GM12872 (cell line): ENCODE data around the gene HJV.

Experiments used
- CTCF ChIP-seq: IDR thresholded peaks from 3 replicates; pipeline ENCODE4 v1.5.1; 2011; ENCODE audit warnings: low read depth, mild to moderate bottlenecking, low read length, moderate library complexity; ENCODE audit not compliant: insufficient read depth

HJV gene

GRCh38 chr1:146019231-146020057 lies 2.1 kb downstream of the HJV start:
- TF ChIP-seq CTCF: no peak

GRCh38 chr1:146016891-146017290 lies 4.6 kb downstream of the HJV start:
- TF ChIP-seq CTCF: no peak

- TF ChIP-seq CTCF: no peak
Observed at GRCh38 chr1:146013559-146013922, 8.0 kb downstream of the HJV start.

GRCh38 chr1:146012703-146013558 lies 8.6 kb downstream of the HJV start:
- peak; percentile 62 for TF ChIP-seq CTCF

GRCh38 chr1:146010126-146010738 lies 11.3 kb downstream of the HJV start:
- no peak for TF ChIP-seq CTCF

GRCh38 chr1:146007489-146008133 lies 13.9 kb downstream of the HJV start:
- TF ChIP-seq CTCF: no peak

GRCh38 chr1:146001709-146002108 lies 19.8 kb downstream of the HJV start:
- TF ChIP-seq CTCF: no peak
